ENCODE data around the gene QRFP.

DNA sequence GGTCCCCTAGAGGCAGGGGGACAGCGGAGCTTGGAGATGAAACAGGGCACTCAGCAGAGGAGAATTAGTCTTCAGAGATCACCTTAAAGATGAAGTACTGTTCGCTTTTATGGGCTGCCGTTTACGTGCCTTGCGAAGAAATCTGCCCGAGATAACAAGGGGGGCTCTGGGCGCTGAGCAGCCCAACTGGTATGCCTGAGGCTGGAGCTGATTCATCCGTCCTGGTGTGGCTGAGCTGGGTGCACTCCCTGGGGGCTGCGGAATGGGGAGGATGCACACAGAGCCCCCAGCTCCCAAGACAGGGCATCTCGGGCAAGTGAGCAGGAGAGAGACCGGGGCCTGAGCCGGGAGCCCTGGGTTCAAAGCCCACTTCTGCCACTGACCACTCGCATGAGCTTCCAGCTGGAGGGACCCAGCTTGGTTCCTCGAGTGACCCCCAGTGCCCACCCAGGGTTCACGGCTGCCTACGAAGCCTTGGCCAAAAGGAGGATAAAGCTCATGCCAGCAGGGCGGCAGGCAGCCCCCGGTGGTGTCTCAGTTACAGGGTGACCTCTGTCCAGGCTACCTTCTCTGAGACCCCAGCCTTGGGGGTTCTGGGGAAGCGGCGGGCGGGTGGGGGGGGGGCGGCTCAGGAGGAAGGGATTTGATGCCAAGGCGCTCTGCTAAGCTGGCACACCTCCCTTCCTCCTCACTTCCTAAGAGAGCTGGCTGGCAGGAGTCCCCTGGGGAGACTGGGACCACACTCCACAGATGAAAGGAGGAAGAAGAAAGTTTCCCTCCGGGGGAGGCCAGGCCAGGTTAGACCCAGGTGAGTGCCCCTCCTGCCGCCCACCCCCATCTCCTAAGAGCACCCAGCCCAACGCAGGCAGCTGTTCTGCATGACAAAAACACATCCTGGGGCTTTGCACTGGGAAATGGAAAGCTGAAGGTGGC, 36.8 kb upstream of the QRFP start:
- TF ChIP-seq, protein P1, sequence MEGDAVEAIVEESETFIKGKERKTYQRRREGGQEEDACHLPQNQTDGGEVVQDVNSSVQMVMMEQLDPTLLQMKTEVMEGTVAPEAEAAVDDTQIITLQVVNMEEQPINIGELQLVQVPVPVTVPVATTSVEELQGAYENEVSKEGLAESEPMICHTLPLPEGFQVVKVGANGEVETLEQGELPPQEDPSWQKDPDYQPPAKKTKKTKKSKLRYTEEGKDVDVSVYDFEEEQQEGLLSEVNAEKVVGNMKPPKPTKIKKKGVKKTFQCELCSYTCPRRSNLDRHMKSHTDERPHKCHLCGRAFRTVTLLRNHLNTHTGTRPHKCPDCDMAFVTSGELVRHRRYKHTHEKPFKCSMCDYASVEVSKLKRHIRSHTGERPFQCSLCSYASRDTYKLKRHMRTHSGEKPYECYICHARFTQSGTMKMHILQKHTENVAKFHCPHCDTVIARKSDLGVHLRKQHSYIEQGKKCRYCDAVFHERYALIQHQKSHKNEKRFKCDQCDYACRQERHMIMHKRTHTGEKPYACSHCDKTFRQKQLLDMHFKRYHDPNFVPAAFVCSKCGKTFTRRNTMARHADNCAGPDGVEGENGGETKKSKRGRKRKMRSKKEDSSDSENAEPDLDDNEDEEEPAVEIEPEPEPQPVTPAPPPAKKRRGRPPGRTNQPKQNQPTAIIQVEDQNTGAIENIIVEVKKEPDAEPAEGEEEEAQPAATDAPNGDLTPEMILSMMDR (IDR thresholded peaks at IDR 0.05), result no peak
- TF ChIP-seq EP300 (IDR thresholded peaks at IDR 0.05) (no peak), POLR2A (IDR thresholded peaks at IDR 0.05) (no peak)

All from ovary (tissue), 3 donors.